ENCODE data around the gene SYT8. TPM values are rescaled to one million over a fixed set of nuclear protein-coding genes. Genes with fewer than 3 reads are reported as not detected.
"Not testable (repeated sequence)": the region's sequence is repeated elsewhere in the genome, so short reads cannot be mapped to it uniquely, and the experiment has no call there.

Gene SYT8
- total RNA-seq, 3 donors from 2014 or later, result 10.7 to 12.1 TPM; not detected in 1

- no peaks in the 10 kb centered on the region for H3K4me1 ChIP-seq
- no peak overlapping the region for H3K4me3 ChIP-seq
- no peaks in the 10 kb centered on the region for H3K36me3 ChIP-seq
- no peaks in the 10 kb centered on the region for H3K9me3 ChIP-seq
- H3K27ac ChIP-seq, result no peak overlapping the region
- H3K27me3 ChIP-seq, result no peaks in the 10 kb centered on the region
- no peak for DNase-seq (ENCODE audit: low spot score in 2 of 2)
- intact Hi-C loops (cut with DNase I; ENCODE audit: low total_unique reads), result loop anchor here (5.0 kb wide), 1 partner anchor 155 kb away; no protein-coding TSS in a partner anchor
- TF ChIP-seq CTCF (IDR thresholded peaks at IDR 0.05), result no peak
- TF ChIP-seq POLR2A (IDR thresholded peaks at IDR 0.05), result no peak
- no peak for TF ChIP-seq POLR2AphosphoS5 (IDR thresholded peaks at IDR 0.05)
Observed at GRCh38 chr11:1792461-1792860, 42.3 kb upstream of the SYT8 start.

DNA sequence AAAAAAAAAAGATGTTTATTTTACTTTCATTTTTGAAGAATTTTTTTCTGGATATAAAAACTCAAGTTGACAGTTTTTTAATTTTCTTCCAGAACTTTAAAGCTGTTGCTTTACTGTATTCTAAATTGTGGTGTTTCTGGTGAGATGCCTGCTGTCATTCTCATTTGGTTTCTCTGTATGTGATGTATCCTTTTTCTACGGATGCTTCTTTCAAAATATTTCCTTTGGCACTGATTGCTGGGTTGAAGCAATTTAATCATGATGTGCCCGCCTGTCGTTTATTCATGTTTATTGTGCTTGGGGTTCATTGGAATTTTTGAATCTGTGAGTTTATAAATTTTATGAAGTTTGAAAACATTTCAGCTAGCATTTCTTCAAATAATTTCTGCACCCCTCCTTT, 41.7 kb upstream of the SYT8 start:
- DNase-seq (ENCODE audit: low spot score in 2 of 2), result no peak
- Histone ChIP-seq H3K4me3 (no peak overlapping the region), H3K36me3 (no peaks in the 10 kb centered on the region), H3K9me3 (no peaks in the 10 kb centered on the region), H3K4me1 (no peaks in the 10 kb centered on the region), H3K27ac (no peak overlapping the region), H3K27me3 (no peaks in the 10 kb centered on the region)
- TF ChIP-seq POLR2AphosphoS5 (IDR thresholded peaks at IDR 0.05), result no peak
- no peak for TF ChIP-seq POLR2A (IDR thresholded peaks at IDR 0.05)
- TF ChIP-seq CTCF (IDR thresholded peaks at IDR 0.05), result no peak
- intact Hi-C loops (cut with DNase I; ENCODE audit: low total_unique reads), result loop anchor here (5.0 kb wide), 1 partner anchor 156 kb away; no protein-coding TSS in a partner anchor

DNA sequence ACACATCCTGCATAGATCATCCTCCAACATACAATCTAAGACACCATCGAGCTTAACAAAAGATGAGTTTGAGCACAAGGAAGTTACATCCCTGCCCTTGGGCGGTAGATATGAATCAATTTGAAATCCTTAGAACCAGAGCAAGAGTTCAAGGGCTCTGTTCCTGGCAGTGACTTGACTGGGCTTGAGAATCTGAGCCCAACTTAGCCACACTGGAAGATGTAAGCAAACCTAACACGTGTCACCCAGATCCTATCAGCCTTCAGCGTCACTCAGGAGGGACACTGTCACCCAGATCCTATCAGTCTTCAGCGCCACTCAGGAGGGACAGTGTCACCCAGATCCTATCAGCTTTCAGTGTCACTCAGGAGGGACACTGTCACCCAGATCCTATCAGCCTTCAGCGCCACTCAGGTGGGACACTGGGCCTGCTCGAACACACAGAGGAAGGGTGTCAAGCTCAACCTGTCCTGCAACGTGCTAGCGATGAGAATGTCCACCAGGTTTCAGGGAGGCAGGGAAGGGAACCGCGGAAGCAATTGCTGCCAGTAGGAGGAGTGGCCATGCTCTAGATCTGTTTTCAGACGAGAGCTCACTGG, 38.3 kb upstream of the SYT8 start:
- no peaks in the 10 kb centered on the region for H3K4me1 ChIP-seq
- TF ChIP-seq POLR2A (IDR thresholded peaks at IDR 0.05) (no peak), CTCF (IDR thresholded peaks at IDR 0.05) (peak in 1 of 3 donors; percentile 19)
- H3K4me3 ChIP-seq, result no peak overlapping the region
- no peaks in the 10 kb centered on the region for H3K27me3 ChIP-seq
- intact Hi-C loops (cut with DNase I; ENCODE audit: low total_unique reads), result no loop called here
- no peaks in the 10 kb centered on the region for H3K9me3 ChIP-seq
- no peaks in the 10 kb centered on the region for H3K36me3 ChIP-seq
- H3K27ac ChIP-seq, result no peak overlapping the region
- DNase-seq (ENCODE audit: low spot score in 2 of 2), result peak in 1 of 2 donors; percentile 27

DNA sequence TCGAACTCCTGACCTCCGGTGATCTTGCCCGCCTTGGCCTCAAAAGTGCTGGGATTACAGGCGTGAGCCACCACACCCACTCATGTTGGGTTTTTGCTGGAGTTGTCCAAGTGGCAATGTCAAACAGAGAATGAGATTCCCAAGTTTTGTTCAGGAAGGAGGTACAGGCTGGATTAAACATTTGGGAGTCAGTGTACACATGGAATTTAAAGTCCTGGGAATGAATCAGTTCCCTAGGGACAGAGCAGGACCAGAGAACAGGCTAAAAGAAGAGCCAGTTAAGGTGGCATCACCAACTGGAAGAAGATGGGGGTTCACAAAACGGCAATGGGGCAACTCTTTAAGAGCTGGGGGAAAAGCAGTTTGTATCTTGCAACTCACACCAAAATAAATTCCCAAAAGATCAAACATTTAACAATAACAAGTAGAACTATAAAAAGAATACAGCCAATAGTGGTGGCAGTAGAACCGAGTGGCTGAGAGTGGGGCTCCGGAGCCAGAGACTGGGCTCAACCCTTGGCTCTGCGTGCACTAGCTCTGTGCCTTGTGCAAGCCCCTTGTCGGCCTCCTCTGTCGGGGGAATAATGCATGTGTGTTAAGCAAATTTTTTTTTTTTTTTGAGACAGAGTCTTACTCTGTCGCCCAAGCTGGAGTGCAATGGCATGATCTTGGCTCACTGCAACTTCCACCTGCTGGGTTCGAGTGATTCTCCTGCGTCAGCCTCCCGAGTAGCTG, 37.2 kb upstream of the SYT8 start:
- DNase-seq (ENCODE audit: low spot score in 2 of 2), result no peak
- intact Hi-C loops (cut with DNase I; ENCODE audit: low total_unique reads), result no loop called here
- H3K4me3 ChIP-seq, result no peak overlapping the region
- H3K27me3 ChIP-seq, result no peaks in the 10 kb centered on the region
- TF ChIP-seq POLR2A (IDR thresholded peaks at IDR 0.05) (no peak), CTCF (IDR thresholded peaks at IDR 0.05) (no peak), POLR2AphosphoS5 (IDR thresholded peaks at IDR 0.05) (no peak)
- no peak overlapping the region for H3K27ac ChIP-seq
- H3K4me1 ChIP-seq, result no peaks in the 10 kb centered on the region
- H3K9me3 ChIP-seq, result no peaks in the 10 kb centered on the region
- H3K36me3 ChIP-seq, result no peaks in the 10 kb centered on the region

GRCh38 chr11:1803246-1803645, 31.5 kb upstream of the SYT8 start:
- DNase-seq (ENCODE audit: low spot score in 2 of 2), result no peak
- Histone ChIP-seq H3K9me3 (no peaks in the 10 kb centered on the region), H3K27ac (no peak overlapping the region), H3K4me3 (no peak overlapping the region), H3K4me1 (no peaks in the 10 kb centered on the region), H3K36me3 (no peaks in the 10 kb centered on the region), H3K27me3 (no peaks in the 10 kb centered on the region)
- TF ChIP-seq POLR2A (IDR thresholded peaks at IDR 0.05) (no peak), POLR2AphosphoS5 (IDR thresholded peaks at IDR 0.05) (no peak), CTCF (IDR thresholded peaks at IDR 0.05) (no peak)
- intact Hi-C loops (cut with DNase I; ENCODE audit: low total_unique reads), result no loop called here

DNA sequence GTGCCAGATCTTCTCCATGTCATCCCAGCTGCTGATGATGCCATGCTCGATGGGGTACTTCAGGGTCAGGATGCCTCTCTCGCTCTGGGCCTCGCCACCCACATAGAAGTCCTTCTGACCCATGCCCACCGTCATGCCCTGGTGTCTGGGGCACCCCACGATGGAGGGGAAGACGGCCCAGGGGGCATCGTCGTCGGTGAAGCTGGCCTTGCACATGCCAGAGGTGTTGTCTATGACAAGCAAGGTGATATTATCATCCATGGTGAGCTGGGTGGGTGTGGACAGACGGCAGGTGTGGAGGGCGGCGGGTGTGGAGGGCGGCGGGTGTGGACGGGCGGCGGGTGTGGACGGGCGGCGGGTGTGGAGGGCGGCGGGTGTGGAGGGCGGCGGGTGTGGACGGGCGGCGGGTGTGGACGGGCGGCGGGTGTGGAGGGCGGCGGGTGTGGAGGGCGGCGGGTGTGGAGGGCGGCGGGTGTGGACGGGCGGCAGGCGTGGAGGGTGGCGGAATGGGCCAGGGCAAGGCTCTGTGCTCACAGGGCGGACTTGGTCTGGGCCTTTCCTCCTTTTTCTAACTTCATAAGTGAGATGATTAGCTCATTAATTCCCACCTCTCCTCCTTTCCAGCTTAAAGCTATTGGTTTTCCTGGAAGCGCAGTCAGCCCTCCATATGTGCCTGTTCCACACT, 30.8 kb upstream of the SYT8 start:
- DNase-seq (ENCODE audit: low spot score in 2 of 2); intact Hi-C loops (cut with DNase I; ENCODE audit: low total_unique reads); H3K4me1 ChIP-seq; H3K36me3 ChIP-seq; H3K27me3 ChIP-seq; H3K27ac ChIP-seq; H3K4me3 ChIP-seq; H3K9me3 ChIP-seq: not testable (repeated sequence)

Data from breast epithelium (tissue), 4 donors.